ENCODE measurements around the gene SPACA4. TPM values are rescaled to one million over a fixed set of nuclear protein-coding genes. Genes with fewer than 3 reads are reported as not detected.

The SPACA4 gene
- total RNA-seq, 1 experiment from 2014 or later: not detected

DNA sequence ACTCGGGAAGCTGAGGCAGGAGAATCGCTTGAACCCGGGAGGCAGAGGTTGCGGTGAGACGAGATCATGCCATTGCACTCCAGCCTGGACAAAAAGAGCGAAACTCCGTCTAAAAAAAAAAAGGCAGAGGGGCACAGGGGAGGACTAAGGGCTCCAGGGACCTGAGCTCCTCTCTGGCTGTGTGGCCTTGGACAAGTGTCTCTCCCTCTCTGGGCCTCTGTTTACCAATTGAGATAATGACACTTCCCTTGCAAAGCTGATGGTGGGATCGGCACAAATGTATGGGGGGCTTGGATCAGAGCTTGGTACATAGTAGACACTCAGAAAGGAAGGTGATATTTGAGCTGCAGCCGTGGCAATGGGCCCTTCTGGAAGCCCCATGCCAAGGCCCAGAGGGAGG, 11.4 kb upstream of the SPACA4 start (continued):
- TF ChIP-seq, protein P1, sequence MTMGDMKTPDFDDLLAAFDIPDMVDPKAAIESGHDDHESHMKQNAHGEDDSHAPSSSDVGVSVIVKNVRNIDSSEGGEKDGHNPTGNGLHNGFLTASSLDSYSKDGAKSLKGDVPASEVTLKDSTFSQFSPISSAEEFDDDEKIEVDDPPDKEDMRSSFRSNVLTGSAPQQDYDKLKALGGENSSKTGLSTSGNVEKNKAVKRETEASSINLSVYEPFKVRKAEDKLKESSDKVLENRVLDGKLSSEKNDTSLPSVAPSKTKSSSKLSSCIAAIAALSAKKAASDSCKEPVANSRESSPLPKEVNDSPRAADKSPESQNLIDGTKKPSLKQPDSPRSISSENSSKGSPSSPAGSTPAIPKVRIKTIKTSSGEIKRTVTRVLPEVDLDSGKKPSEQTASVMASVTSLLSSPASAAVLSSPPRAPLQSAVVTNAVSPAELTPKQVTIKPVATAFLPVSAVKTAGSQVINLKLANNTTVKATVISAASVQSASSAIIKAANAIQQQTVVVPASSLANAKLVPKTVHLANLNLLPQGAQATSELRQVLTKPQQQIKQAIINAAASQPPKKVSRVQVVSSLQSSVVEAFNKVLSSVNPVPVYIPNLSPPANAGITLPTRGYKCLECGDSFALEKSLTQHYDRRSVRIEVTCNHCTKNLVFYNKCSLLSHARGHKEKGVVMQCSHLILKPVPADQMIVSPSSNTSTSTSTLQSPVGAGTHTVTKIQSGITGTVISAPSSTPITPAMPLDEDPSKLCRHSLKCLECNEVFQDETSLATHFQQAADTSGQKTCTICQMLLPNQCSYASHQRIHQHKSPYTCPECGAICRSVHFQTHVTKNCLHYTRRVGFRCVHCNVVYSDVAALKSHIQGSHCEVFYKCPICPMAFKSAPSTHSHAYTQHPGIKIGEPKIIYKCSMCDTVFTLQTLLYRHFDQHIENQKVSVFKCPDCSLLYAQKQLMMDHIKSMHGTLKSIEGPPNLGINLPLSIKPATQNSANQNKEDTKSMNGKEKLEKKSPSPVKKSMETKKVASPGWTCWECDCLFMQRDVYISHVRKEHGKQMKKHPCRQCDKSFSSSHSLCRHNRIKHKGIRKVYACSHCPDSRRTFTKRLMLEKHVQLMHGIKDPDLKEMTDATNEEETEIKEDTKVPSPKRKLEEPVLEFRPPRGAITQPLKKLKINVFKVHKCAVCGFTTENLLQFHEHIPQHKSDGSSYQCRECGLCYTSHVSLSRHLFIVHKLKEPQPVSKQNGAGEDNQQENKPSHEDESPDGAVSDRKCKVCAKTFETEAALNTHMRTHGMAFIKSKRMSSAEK (CRISPR knock-in tag; IDR thresholded peaks at IDR 0.05; ENCODE audit: borderline replicate concordance): no peak
- TF ChIP-seq ZNF425 (CRISPR knock-in tag; conservative IDR thresholded peaks at IDR 0.05) (no peak), ZNF512 (CRISPR knock-in tag; IDR thresholded peaks at IDR 0.05; ENCODE audit: borderline replicate concordance) (no peak), ZNF138 (CRISPR knock-in tag; conservative IDR thresholded peaks at IDR 0.05) (no peak)

GRCh38 chr19:48595833-48596232, 10.7 kb upstream of the SPACA4 start:
- DNase-seq (ENCODE audit: low spot score) (no peak), ATAC-seq (no peak)
- POLR2A ChIA-PET: interaction anchor here (0.5 kb wide), 1 partner anchor 16 kb away, joined by 4 read pairs; no protein-coding TSS in a partner anchor
- H3K4me3 Mint-ChIP-seq: no peak overlapping the region
- H3K36me3 Mint-ChIP-seq: no peaks in the 10 kb centered on the region
- H3K9me3 Mint-ChIP-seq: no peaks in the 10 kb centered on the region
- CTCF ChIA-PET: interaction anchor here (0.9 to 3.3 kb wide), 4 partner anchors 12 to 34 kb away, joined by 3 to 20 read pairs (median 3); no protein-coding TSS in a partner anchor
- H3K4me1 Mint-ChIP-seq: no peaks in the 10 kb centered on the region
- peaks cover 6% of the 10 kb centered on the region for H3K27me3 Mint-ChIP-seq (ENCODE audit: low read depth)
- H3K27ac Mint-ChIP-seq: no peak overlapping the region
- TF ChIP-seq CREM (CRISPR knock-in tag; IDR thresholded peaks at IDR 0.05): no peak
- TF ChIP-seq AR (CRISPR knock-in tag; IDR thresholded peaks at IDR 0.05): no peak
- TF ChIP-seq, protein P2, sequence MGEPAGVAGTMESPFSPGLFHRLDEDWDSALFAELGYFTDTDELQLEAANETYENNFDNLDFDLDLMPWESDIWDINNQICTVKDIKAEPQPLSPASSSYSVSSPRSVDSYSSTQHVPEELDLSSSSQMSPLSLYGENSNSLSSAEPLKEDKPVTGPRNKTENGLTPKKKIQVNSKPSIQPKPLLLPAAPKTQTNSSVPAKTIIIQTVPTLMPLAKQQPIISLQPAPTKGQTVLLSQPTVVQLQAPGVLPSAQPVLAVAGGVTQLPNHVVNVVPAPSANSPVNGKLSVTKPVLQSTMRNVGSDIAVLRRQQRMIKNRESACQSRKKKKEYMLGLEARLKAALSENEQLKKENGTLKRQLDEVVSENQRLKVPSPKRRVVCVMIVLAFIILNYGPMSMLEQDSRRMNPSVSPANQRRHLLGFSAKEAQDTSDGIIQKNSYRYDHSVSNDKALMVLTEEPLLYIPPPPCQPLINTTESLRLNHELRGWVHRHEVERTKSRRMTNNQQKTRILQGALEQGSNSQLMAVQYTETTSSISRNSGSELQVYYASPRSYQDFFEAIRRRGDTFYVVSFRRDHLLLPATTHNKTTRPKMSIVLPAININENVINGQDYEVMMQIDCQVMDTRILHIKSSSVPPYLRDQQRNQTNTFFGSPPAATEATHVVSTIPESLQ (CRISPR knock-in tag; IDR thresholded peaks at IDR 0.05): no peak
- TF ChIP-seq PREB (CRISPR knock-in tag; IDR thresholded peaks at IDR 0.05; ENCODE audit: borderline replicate concordance): no peak
- TF ChIP-seq, protein P3, sequence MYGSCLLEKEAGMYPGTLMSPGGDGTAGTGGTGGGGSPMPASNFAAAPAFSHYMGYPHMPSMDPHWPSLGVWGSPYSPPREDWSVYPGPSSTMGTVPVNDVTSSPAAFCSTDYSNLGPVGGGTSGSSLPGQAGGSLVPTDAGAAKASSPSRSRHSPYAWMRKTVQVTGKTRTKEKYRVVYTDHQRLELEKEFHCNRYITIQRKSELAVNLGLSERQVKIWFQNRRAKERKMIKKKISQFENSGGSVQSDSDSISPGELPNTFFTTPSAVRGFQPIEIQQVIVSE (CRISPR knock-in tag; IDR thresholded peaks at IDR 0.05; ENCODE audit: borderline replicate concordance): no peak
- no peak for TF ChIP-seq NFATC4 (CRISPR knock-in tag; IDR thresholded peaks at IDR 0.05)
